Endothelial cell of umbilical vein (primary cell): ENCODE measurements around the gene YTHDF1. TPM values are rescaled to one million over a fixed set of nuclear protein-coding genes. Genes with fewer than 3 reads are reported as not detected.

Experiments used
- BruUV-seq: library from RNA; stranded (reverse); fragments of 400-500 nt; replicated peaks from 2 replicates; lab custom pipeline; 2021; lab: Mats Ljungman, UMichigan
- CTCF ChIA-PET: fragments of 300-600, 350-600 bp; sonication (Branson Sonifier 250); formaldehyde crosslinking; loops from one replicate; lab custom pipeline; 2021; ENCODE audit warnings: antibody characterized with exemption, inconsistent platforms; lab: Charles Lee
- POLR2A ChIA-PET: fragments of 300-600, 350-600 bp; sonication (Branson Sonifier 250); formaldehyde crosslinking; loops from one replicate; lab custom pipeline; 2021; ENCODE audit warnings: antibody characterized with exemption, inconsistent platforms; lab: Charles Lee
- DNase-seq: peaks from one replicate; pipeline ENCODE4 v3.0.0-alpha.2; 2011; ENCODE audit warnings: low read depth, low spot score
- FAIRE-seq: peaks from 2 replicates; lab custom pipeline; 2011; peaks lifted over from hg19 to GRCh38; lab: Jason Lieb, UNC
- H2AFZ ChIP-seq: 2 replicates; pipeline ENCODE4 v1.6.0; 2012; ENCODE audit warnings: low read depth, low read length, control low read depth, inconsistent platforms
- H3K27ac ChIP-seq: 2 replicates; pipeline ENCODE4 v1.5.1; 2011; ENCODE audit warnings: low read depth, mild to moderate bottlenecking, control low read depth, low read length, moderate library complexity; ENCODE audit not compliant: insufficient read depth
- H3K27me3 ChIP-seq, 2 experiments: 2 replicates each; pipeline versions ENCODE4 v1.6.0 to v1.6.1; 2011; ENCODE audit warnings: low read length in 2 of 2, mixed read lengths in 1 of 2; ENCODE audit not compliant: control insufficient read depth in 2 of 2, insufficient read depth in 2 of 2
- H3K36me3 ChIP-seq, 2 experiments: 2 replicates in 1 of 2; 3 replicates in 1 of 2; pipeline ENCODE4 v1.5.1; 2011; ENCODE audit warnings: low read length in 2 of 2, mild to moderate bottlenecking in 1 of 2, moderate library complexity in 1 of 2; ENCODE audit not compliant: control insufficient read depth in 2 of 2, insufficient read depth in 2 of 2; ENCODE audit errors: extremely low read depth in 1 of 2
- H3K4me1 ChIP-seq: 3 replicates; pipeline ENCODE4 v1.5.1; 2011; ENCODE audit warnings: mild to moderate bottlenecking, low read length; ENCODE audit not compliant: control insufficient read depth, insufficient read depth; ENCODE audit errors: extremely low read depth
- H3K4me2 ChIP-seq: 2 replicates; pipeline ENCODE4 v1.6.1; 2011; ENCODE audit warnings: low read length, control low read depth, mixed read lengths; ENCODE audit not compliant: insufficient read depth
- H3K4me3 ChIP-seq, 3 experiments: fragments of 200-600 bp in 1 of 3; sonication (generic), shearing (Covaris generic) in 1 of 3; replicated peaks in 1 of 3; 2 replicates each; pipeline ENCODE4 v1.5.1; 2011 to 2016; ENCODE audit warnings: control low read depth in 3 of 3, low read length in 3 of 3, mild to moderate bottlenecking in 2 of 3, inconsistent platforms in 1 of 3, low read depth in 1 of 3, moderate library complexity in 1 of 3; ENCODE audit not compliant: insufficient read depth in 1 of 3
- H3K79me2 ChIP-seq: 2 replicates; pipeline ENCODE4 v1.6.0; 2012; ENCODE audit warnings: low read length, inconsistent platforms; ENCODE audit not compliant: control insufficient read depth, insufficient read depth
- H3K9ac ChIP-seq: replicated peaks from 2 replicates; pipeline ENCODE3; 2011; ENCODE audit warnings: low read length, control low read depth; ENCODE audit not compliant: insufficient read depth; ENCODE audit errors: extremely low read depth
- H3K9me1 ChIP-seq: replicated peaks from 3 replicates; pipeline ENCODE4 v1.6.0; 2011; ENCODE audit warnings: mild to moderate bottlenecking, low read length; ENCODE audit not compliant: control insufficient read depth, insufficient read depth; ENCODE audit errors: extremely low read depth
- H3K9me3 ChIP-seq: replicated peaks from 2 replicates; pipeline ENCODE4 v1.5.1; 2012; ENCODE audit warnings: low read length, inconsistent platforms; ENCODE audit not compliant: control insufficient read depth, insufficient read depth
- H4K20me1 ChIP-seq: replicated peaks from 2 replicates; pipeline ENCODE3; 2011; ENCODE audit warnings: mild to moderate bottlenecking, low read length; ENCODE audit not compliant: control insufficient read depth, insufficient read depth; ENCODE audit errors: extremely low read depth
- EZH2 ChIP-seq: IDR thresholded peaks from 2 replicates; pipeline ENCODE4 v1.6.1; 2012; ENCODE audit warnings: borderline replicate concordance, low read depth, mild to moderate bottlenecking, moderate library complexity, low read length, inconsistent platforms; ENCODE audit not compliant: severe bottlenecking
- FOS ChIP-seq: IDR thresholded peaks from 2 replicates; pipeline ENCODE4 v1.6.1; 2011; ENCODE audit warnings: mild to moderate bottlenecking, low read length, moderate library complexity, borderline replicate concordance; ENCODE audit not compliant: insufficient read depth
- GATA2 ChIP-seq: IDR thresholded peaks from 2 replicates; pipeline ENCODE4 v1.7.0; 2011; ENCODE audit warnings: low read depth, mild to moderate bottlenecking, moderate library complexity, mixed read lengths, low read length; ENCODE audit not compliant: insufficient read length, insufficient read depth
- JUN ChIP-seq: IDR thresholded peaks from 2 replicates; pipeline ENCODE4 v1.6.1; 2011; ENCODE audit warnings: borderline replicate concordance, low read depth; ENCODE audit not compliant: insufficient read length, insufficient read depth
- MYC ChIP-seq: IDR thresholded peaks from one replicate; pipeline ENCODE4 v1.6.1; 2011; ENCODE audit warnings: mild to moderate bottlenecking, low read depth, low read length
- POLR2A ChIP-seq: IDR thresholded peaks from 2 replicates; pipeline ENCODE4 v1.6.1; 2012; ENCODE audit warnings: low read depth, mild to moderate bottlenecking, control low read depth, low read length
- POLR2AphosphoS5 ChIP-seq: IDR thresholded peaks from 2 replicates; pipeline ENCODE4 v1.6.1; 2012; ENCODE audit warnings: low read depth, mild to moderate bottlenecking, control low read depth, low read length, moderate library complexity; ENCODE audit not compliant: insufficient read depth
- dilution Hi-C: fragments of 300-500 bp; cut with MboI; formaldehyde crosslinking; loops from one replicate; pipeline ENCODE4 v1.15.0; 2019; ENCODE audit warnings: low sequenced_read_pairs; ENCODE audit not compliant: extremely low pct_ligation_motif_present
- intact Hi-C: fragments of 100-400 bp; cut with micrococcal nuclease; formaldehyde crosslinking; loops from one replicate; pipeline ENCODE4 v1.10.0; 2022
- polyA plus RNA-seq, 4 experiments: library from polyadenylated mRNA; depleted of rRNA in 3 of 4; stranded (reverse) in 3 of 4; unstranded in 1 of 4; fragments of >200 nt; gene quantifications; 2 replicates each; pipeline versions ENCODE4 v1.2.1 to v1.2.3, GENCODE V29; 2011 to 2012; ENCODE audit warnings: missing spikeins in 1 of 4
- total RNA-seq: library from RNA; stranded (reverse); gene quantifications from 2 replicates; pipeline ENCODE4 v1.2.3, GENCODE V29; 2021
- TF ChIP-seq, protein P1 (sequence below), 2 donors: IDR thresholded peaks; 1 replicate in 1 of 2; 2 replicates in 1 of 2; pipeline ENCODE4 v1.5.1; 2011; ENCODE audit warnings: low read length in 2 of 2, mild to moderate bottlenecking in 2 of 2, moderate library complexity in 2 of 2, control low read depth in 1 of 2, inconsistent platforms in 1 of 2, low read depth in 1 of 2; ENCODE audit not compliant: insufficient read depth in 1 of 2; ENCODE audit errors: extremely low read depth in 1 of 2
- TF ChIP-seq, protein P2 (sequence below): IDR thresholded peaks from 2 replicates; pipeline ENCODE4 v1.6.1; 2011; ENCODE audit not compliant: insufficient read depth, insufficient read length

Gene YTHDF1
- total and polyA plus RNA-seq, 2 donors (not counting 3 experiments of a cell fraction or from before 2014, with no cell fraction given): 25.2 to 44.4 TPM

DNA sequence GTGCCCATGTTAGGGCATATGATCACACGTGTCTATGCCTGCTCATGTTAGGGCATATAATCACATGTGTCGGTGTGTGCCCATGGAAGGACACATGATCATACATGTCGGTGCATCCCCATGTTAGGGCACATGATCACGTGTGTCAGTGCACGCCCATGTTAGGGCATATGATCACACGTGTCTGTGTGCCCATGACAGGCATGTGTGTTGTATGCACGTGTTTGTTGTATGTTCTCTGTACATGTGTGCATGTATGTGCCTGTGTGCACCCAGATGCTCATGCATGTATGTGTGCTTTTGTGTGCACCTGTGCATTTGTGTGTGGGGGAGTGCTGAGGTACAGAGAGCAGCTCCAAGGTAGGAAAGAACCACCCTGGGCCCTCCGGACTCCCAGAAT, 29.8 kb downstream of the YTHDF1 start:
- no TSS peak for BruUV-seq
- no peak overlapping the region for H3K4me3 ChIP-seq
- no peaks in the 10 kb centered on the region for H3K79me2 ChIP-seq
- H3K4me1 ChIP-seq: no peaks in the 10 kb centered on the region
- TF ChIP-seq, protein P1, sequence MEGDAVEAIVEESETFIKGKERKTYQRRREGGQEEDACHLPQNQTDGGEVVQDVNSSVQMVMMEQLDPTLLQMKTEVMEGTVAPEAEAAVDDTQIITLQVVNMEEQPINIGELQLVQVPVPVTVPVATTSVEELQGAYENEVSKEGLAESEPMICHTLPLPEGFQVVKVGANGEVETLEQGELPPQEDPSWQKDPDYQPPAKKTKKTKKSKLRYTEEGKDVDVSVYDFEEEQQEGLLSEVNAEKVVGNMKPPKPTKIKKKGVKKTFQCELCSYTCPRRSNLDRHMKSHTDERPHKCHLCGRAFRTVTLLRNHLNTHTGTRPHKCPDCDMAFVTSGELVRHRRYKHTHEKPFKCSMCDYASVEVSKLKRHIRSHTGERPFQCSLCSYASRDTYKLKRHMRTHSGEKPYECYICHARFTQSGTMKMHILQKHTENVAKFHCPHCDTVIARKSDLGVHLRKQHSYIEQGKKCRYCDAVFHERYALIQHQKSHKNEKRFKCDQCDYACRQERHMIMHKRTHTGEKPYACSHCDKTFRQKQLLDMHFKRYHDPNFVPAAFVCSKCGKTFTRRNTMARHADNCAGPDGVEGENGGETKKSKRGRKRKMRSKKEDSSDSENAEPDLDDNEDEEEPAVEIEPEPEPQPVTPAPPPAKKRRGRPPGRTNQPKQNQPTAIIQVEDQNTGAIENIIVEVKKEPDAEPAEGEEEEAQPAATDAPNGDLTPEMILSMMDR (IDR thresholded peaks at IDR 0.05; ENCODE audit: extremely low read depth in 1 of 2, insufficient read depth in 1 of 2, low read depth in 1 of 2, low read length in 2 of 2): no peak
- TF ChIP-seq POLR2AphosphoS5 (no peak), POLR2A (no peak), GATA2 (no peak), MYC (no peak), FOS (no peak), EZH2 (no peak), JUN (no peak)
- TF ChIP-seq, protein P2, sequence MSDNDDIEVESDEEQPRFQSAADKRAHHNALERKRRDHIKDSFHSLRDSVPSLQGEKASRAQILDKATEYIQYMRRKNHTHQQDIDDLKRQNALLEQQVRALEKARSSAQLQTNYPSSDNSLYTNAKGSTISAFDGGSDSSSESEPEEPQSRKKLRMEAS: no peak
- no peak overlapping the region for H3K4me2 ChIP-seq
- dilution Hi-C loops (no loop called here), intact Hi-C loops (no loop called here)
- no peak overlapping the region for H3K27ac ChIP-seq
- H2AFZ ChIP-seq: no peak overlapping the region
- no peaks in the 10 kb centered on the region for H3K27me3 ChIP-seq
- FAIRE-seq: no peak
- ChIA-PET POLR2A (no interaction called here), CTCF (no interaction called here)
- no peak for DNase-seq
- H3K9me3 ChIP-seq: no peaks in the 10 kb centered on the region
- no peaks in the 10 kb centered on the region for H3K36me3 ChIP-seq
- no peak overlapping the region for H3K9ac ChIP-seq
- H3K9me1 ChIP-seq: no peaks in the 10 kb centered on the region
- no peaks in the 10 kb centered on the region for H4K20me1 ChIP-seq
